GM10266 (cell line): ENCODE measurements around the gene FCHSD2.

Experiments
- DNase-seq: peaks from one replicate; pipeline ENCODE4 v3.0.0; 2012; ENCODE audit errors: extremely low spot score
- CTCF ChIP-seq: IDR thresholded peaks from 2 replicates; pipeline ENCODE4 v1.5.1; 2012; ENCODE audit warnings: mild to moderate bottlenecking, low read depth; ENCODE audit not compliant: control insufficient read depth, insufficient read depth; ENCODE audit errors: missing control alignments

FCHSD2 gene

DNA sequence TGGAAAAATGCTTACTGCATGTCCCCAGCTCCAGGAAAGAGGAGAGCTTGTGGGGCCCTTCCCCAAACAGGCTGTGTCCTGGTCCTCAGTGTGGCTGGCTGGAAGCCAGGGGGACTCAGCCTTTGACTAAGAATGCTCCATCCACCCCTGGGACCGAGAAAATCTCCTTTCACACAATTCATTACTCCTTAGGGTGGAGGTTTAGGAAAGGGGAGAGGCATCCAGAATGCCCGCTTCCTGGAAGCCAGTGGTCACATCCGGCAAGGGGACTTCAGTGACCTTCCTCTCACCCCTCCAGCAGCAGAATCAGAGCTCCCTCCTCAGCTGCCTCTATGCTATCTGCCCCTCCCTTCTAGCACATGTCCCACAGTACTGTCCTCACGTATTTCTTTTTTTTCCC, 306.0 kb downstream of the FCHSD2 start:
- no peak for TF ChIP-seq CTCF

GRCh38 chr11:72834905-72835304, 307.2 kb downstream of the FCHSD2 start:
- DNase-seq = no peak
- TF ChIP-seq CTCF = no peak

More for the DNA sequence above, 306.0 kb downstream of the FCHSD2 start:
- no peak for DNase-seq

GRCh38 chr11:72833811-72834493, 308.2 kb downstream of the FCHSD2 start:
- no peak for TF ChIP-seq CTCF
- DNase-seq = no peak

- no peak for TF ChIP-seq CTCF
Measured at GRCh38 chr11:72833083-72833733, 308.9 kb downstream of the FCHSD2 start.

GRCh38 chr11:72832301-72833082, 309.6 kb downstream of the FCHSD2 start:
- TF ChIP-seq CTCF = no peak
- DNase-seq = no peak

More at GRCh38 chr11:72833083-72833733, 308.9 kb downstream of the FCHSD2 start:
- no peak for DNase-seq

GRCh38 chr11:72831521-72832300, 310.4 kb downstream of the FCHSD2 start:
- peak; percentile 82 for TF ChIP-seq CTCF
- DNase-seq = peak; percentile 55
